IPS-18c (cell line): ENCODE measurements around the gene GOLGA8R.
"Not testable (repeated sequence)": the region's sequence is repeated elsewhere in the genome, so short reads cannot be mapped to it uniquely, and the experiment has no call there.

ENCODE experiments used
- H3K4me3 ChIP-seq: 2 replicates; pipeline ENCODE4 v1.7.0; 2013; ENCODE audit warnings: low read depth, mild to moderate bottlenecking, low read length, moderate library complexity; ENCODE audit not compliant: insufficient read depth
- H3K9me3 ChIP-seq: one replicate; pipeline ENCODE4 v1.6.1; 2013; ENCODE audit warnings: mild to moderate bottlenecking, low read length, moderate library complexity; ENCODE audit not compliant: control insufficient read depth, insufficient read depth

Gene GOLGA8R

DNA sequence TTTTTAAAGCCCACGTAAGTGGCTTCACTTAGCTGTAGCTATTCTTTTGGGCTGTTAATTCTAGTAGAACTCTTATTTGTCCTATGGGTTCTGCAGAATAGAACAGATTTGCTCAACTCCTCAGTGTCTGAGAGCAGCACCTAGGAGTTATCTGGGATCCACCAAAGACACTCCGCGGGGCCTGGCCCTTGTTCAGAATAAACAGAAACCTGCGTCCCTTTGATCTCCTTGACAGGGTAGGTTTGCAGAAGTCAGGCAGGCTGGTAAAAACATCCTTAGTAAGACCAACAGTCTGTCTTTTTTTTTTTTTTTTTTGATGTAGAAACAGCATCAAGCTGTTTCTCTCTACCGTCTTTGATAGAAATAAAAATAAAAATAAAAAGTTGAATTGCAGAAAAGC, 52.7 kb downstream of the GOLGA8R start:
- H3K4me3 ChIP-seq, H3K9me3 ChIP-seq: not testable (repeated sequence)

DNA sequence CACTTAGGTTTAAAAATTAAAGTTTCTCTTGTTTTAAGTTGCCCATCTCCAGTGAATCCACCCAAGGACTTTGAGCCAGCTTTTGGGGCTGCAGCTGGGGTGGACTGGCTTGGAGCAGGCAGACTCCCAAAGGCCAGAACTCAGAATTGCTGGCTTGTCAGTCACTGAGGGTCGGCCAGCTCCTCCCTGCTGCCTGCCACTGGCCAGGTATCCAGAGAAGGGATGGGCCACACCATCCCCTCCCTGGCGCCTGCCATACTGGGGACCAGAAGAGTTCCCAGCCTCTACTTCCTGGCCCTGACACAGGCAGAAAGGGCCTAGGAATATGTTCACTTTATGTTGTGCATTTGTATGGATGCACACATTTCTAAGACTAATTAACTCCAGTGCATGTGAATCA, 53.1 kb downstream of the GOLGA8R start:
- not testable (repeated sequence) for H3K4me3 ChIP-seq, H3K9me3 ChIP-seq

DNA sequence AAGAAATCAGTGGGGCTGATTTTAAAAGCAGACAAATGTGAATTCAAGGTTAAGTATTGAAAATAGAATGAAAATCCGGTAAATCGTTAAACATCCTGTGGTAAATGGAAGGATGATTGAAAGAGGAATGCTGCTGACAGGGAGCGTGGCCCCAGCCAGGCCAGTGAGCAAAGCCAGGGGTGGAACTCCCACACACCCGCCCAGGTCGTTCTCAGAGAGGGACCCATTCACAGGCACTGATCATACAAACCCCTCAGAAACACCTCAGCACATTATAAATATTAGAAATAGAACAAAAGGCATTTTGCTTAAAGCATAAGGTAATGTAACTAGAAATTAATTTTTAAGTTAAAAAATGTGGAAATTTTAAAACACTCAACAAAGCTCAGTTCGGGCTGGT, 59.0 kb downstream of the GOLGA8R start:
- not testable (repeated sequence) for H3K9me3 ChIP-seq, H3K4me3 ChIP-seq
